Measurements from ENCODE around the gene SIN3A.

DNA sequence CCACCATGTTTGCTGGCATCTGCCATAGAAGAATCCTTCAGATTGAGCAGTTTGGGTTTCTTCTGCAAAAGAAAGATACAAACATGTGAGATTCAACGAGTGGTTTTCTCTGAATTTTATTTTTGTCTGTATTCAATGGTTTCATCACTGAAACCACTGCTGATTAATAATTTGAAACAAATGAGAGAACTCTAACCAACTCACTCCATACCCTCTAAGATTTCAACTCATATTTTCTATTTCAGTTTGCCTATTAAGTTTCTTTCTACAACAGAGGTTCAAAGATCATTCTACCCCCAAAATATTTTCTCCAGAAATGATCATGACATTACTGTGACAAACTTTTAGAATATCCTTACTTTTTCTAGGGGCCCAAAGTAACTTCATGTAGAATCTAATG, 44.4 kb downstream of the SIN3A start:
- TF ChIP-seq, protein P1, sequence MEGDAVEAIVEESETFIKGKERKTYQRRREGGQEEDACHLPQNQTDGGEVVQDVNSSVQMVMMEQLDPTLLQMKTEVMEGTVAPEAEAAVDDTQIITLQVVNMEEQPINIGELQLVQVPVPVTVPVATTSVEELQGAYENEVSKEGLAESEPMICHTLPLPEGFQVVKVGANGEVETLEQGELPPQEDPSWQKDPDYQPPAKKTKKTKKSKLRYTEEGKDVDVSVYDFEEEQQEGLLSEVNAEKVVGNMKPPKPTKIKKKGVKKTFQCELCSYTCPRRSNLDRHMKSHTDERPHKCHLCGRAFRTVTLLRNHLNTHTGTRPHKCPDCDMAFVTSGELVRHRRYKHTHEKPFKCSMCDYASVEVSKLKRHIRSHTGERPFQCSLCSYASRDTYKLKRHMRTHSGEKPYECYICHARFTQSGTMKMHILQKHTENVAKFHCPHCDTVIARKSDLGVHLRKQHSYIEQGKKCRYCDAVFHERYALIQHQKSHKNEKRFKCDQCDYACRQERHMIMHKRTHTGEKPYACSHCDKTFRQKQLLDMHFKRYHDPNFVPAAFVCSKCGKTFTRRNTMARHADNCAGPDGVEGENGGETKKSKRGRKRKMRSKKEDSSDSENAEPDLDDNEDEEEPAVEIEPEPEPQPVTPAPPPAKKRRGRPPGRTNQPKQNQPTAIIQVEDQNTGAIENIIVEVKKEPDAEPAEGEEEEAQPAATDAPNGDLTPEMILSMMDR (IDR thresholded peaks at IDR 0.05): no peak
- TF ChIP-seq, protein P2, sequence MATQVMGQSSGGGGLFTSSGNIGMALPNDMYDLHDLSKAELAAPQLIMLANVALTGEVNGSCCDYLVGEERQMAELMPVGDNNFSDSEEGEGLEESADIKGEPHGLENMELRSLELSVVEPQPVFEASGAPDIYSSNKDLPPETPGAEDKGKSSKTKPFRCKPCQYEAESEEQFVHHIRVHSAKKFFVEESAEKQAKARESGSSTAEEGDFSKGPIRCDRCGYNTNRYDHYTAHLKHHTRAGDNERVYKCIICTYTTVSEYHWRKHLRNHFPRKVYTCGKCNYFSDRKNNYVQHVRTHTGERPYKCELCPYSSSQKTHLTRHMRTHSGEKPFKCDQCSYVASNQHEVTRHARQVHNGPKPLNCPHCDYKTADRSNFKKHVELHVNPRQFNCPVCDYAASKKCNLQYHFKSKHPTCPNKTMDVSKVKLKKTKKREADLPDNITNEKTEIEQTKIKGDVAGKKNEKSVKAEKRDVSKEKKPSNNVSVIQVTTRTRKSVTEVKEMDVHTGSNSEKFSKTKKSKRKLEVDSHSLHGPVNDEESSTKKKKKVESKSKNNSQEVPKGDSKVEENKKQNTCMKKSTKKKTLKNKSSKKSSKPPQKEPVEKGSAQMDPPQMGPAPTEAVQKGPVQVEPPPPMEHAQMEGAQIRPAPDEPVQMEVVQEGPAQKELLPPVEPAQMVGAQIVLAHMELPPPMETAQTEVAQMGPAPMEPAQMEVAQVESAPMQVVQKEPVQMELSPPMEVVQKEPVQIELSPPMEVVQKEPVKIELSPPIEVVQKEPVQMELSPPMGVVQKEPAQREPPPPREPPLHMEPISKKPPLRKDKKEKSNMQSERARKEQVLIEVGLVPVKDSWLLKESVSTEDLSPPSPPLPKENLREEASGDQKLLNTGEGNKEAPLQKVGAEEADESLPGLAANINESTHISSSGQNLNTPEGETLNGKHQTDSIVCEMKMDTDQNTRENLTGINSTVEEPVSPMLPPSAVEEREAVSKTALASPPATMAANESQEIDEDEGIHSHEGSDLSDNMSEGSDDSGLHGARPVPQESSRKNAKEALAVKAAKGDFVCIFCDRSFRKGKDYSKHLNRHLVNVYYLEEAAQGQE (IDR thresholded peaks at IDR 0.05; ENCODE audit: insufficient read depth in 1 of 2, low read depth in 2 of 2, low read length in 1 of 2): no peak
- TF ChIP-seq POLR2AphosphoS5 (IDR thresholded peaks at IDR 0.05; ENCODE audit: low read depth, low read length): no peak

Data from Panc1 (cell line).